T-helper 1 cell treated with Interleukin-12 subunit alpha and Interleukin-12 subunit beta and Interleukin-4 antibody, amounts not matched to agents 30 ng/mL and 1 ng/mL, for 36 hours (primary cell): ENCODE measurements around the gene PYM1. TPM values are rescaled to one million over a fixed set of nuclear protein-coding genes. Genes with fewer than 3 reads are reported as not detected.

Experiments used
- intact Hi-C: fragments of 100-400 bp; cut with micrococcal nuclease; formaldehyde crosslinking; loops from one replicate; pipeline ENCODE4 v1.15.1; 2024
- total RNA-seq: library from RNA; stranded (reverse); gene quantifications from 2 replicates; pipeline ENCODE4 v1.2.3, GENCODE V29; 2022

Gene PYM1
- total RNA-seq = 41.9 and 44.6 TPM in 2 replicates

- intact Hi-C loops = loop anchor here (1.0 to 5.0 kb wide), 15 partner anchors 99 to 1824 kb away; partner anchors contain the start of genes CDK4, DNAJC14, ESYT1 and MYL6
These were observed at the start of gene PYM1 for GRCh38 chr12:55927588-55928502. Gene PYM1 (minus strand): TSS chr12:55927894. CDS start chr12:55927761, 133 bp downstream.

DNA sequence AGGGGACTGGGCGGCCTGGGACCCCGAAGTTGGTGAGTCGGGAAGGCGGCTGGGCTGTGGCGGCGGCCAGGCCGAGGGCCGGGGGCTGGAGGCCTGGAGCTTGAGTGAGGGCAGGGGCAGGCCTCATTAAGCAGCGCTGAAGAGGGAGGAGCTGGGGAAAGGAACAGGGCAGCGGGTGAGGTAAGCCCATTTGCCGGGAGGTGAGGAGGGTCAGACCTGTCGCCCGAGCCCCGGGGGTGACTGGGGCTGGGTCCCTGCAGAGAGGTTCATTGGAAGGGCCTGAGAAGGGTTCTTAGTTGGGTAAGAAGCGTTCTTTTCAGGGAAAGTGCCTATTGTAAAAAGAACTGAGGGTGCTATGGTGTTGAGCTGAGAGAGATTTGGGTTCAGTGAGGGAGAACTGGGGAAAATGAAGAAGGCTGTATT lies 46.6 kb upstream of the PYM1 start:
- intact Hi-C loops = loop anchor here (1.0 to 5.0 kb wide), 4 partner anchors 8 to 1778 kb away; partner anchors contain the start of genes CDK2, CDK4, DDIT3 and MBD6

DNA sequence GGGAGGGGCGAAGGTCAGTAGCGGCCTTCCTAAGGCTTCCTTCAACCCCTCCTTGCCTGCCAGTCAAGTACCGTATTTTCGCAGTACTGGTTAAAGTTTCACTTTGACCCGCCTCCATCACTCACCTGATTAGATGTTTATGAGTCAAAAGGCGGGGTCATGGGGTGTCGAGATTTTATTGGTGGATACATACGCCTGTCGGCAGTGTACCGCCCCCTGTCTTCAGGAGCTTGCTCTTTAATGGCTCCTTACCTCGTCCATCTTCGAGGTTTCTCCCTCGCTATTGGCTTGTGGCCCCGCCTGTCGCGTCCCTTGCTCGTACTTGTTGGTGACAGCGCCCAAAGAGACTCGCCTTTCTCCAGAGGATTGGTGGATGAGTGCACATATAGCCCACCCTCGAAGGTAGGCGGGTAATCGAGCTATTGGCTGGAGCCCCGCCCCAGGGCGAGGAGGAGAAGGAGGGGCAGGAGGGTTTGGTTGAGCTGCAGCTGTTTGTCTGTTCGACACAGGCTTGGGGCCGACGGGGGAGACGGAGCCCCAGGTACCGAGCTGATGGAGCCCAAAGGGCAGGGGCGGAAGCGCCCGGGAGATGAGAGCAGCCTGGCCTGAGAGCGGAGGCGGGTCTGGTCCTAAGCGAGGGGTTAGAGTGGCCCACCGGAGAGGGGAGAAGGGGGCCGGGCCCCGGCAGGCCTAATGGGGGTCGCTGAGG lies 46.1 kb upstream of the PYM1 start, which contains the start of gene RAB5B:
RAB5B (plus strand) TSS at position 480 of the 709 bp plus-strand sequence. CDS start 12,883 bp downstream, outside the sequence.
- intact Hi-C loops = loop anchor here (1.0 to 5.0 kb wide), 26 partner anchors 7 to 1779 kb away; partner anchors contain the start of genes BLOC1S1, CDK2, CDK4 and COQ10A

DNA sequence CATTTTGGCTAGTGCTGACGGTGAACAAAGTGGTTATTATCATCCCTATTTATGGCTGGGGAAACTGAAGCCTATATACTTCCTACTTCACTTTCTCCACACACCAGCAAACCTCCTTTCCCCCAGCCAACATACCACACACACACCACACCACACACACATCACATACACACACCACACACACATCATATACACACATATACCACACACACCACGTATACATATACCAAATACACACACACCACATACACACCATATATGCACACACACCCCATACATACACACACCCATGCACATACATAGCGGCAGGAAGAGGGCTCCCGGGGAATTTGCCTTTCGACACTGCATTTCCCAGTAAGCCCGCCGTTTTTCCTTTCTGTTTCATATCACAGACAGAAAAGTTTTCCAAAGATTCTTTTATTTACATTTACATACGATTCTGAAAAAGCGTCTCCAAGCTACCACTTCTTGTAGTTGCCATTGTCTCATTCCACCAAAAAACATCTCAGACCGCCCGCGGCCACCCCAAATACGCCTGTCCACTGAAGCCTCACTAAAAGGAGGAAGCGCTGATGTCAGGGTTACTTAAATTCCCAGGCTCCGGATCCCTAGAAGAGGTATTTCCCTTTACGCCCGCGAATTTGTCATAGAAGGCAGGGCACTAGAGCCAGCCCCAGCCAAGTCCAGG lies 45.4 kb upstream of the PYM1 start:
- intact Hi-C loops = loop anchor here (1.0 to 5.0 kb wide), 25 partner anchors 23 to 1779 kb away; partner anchors contain the start of genes BLOC1S1, CDK4, COQ10A and CS

- intact Hi-C loops = loop anchor here (2.0 to 5.0 kb wide), 7 partner anchors 186 to 1780 kb away; partner anchors contain the start of genes CDK4, DDIT3, MBD6 and MYL6
These were observed 44.8 kb upstream of the PYM1 start for GRCh38 chr12:55972456-55972855.

DNA sequence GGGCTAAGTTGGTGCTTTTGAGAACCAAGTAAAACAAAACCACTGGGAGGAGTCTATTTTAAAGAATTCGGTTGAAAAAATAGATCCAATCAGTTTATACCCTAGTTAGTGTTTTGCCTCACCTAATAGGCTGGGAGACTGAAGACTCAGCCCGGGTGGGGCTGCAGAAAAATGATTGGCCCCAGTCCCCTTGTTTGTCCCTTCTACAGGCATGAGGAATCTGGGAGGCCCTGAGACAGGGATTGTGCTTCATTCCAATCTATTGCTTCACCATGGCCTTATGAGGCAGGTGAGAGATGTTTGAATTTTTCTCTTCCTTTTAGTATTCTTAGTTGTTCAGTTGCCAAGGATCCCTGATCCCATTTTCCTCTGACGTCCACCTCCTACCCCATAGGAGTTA lies 44.3 kb upstream of the PYM1 start:
- intact Hi-C loops = loop anchor here (2.0 to 5.0 kb wide), 7 partner anchors 187 to 1780 kb away; partner anchors contain the start of genes CDK4, DDIT3, MBD6 and MYL6

- intact Hi-C loops = loop anchor here (5.0 kb wide), 3 partner anchors 667 to 1782 kb away; partner anchors contain the start of genes CDK4, DDIT3 and MBD6
These were observed 43.1 kb upstream of the PYM1 start for GRCh38 chr12:55970775-55971174.

DNA sequence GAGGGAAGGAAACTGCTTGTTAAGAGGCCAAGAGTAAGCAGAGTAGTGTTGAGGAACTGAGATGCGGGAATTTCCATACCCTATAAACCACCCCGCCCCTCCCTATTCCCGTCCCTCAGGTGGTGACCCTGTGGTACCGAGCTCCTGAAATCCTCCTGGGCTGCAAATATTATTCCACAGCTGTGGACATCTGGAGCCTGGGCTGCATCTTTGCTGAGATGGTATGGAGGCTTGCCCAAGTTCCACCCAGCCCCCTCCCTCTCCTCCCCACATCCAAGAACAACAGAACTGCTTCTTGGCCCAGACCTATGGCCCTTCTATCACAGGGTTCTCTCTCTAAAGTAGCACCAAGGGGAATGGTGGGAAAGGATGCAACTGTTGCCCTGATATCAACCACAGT lies 41.7 kb upstream of the PYM1 start:
- intact Hi-C loops = no loop called here

GRCh38 chr12:55966408-55967281 lies 39.0 kb upstream of the PYM1 start, which contains the start of gene CDK2:
Gene CDK2 (plus strand): TSS chr12:55966830. CDS start chr12:55967009, 179 bp downstream.
- intact Hi-C loops = loop anchor here (1.0 to 2.0 kb wide), 3 partner anchors 8 to 40 kb away; partner anchors contain the start of genes DGKA and RAB5B

GRCh38 chr12:55965941-55966407 lies 38.3 kb upstream of the PYM1 start, which contains the start of gene PMEL:
Gene PMEL (minus strand): TSS chr12:55966042. CDS start chr12:55966011, 31 bp downstream.
- intact Hi-C loops = loop anchor here (1.0 to 2.0 kb wide), 3 partner anchors 8 to 41 kb away; partner anchors contain the start of genes DGKA and RAB5B

- intact Hi-C loops = no loop called here
These were observed 37.5 kb upstream of the PYM1 start for GRCh38 chr12:55965240-55965639.

DNA sequence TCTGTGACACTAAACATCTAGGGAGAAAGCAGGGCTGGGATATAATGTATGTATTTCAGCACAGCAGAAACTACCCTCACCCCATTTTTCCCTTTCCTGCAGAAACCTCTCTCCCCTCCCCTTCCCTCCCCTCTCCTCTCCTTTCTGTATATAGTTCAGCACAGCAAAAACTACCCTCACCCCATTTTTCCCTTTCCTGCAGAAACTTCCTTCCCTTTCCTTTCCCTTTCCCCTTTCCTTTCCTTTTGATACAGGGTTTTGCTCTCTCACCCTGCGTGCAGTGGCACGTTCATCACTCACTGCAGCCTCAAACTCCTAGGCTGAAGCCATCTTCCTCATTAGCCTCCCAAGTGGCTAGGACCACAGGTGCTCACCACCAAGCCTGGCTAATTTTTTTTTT lies 36.1 kb upstream of the PYM1 start:
- intact Hi-C loops = no loop called here

GRCh38 chr12:55957106-55957859 lies 29.6 kb upstream of the PYM1 start:
- intact Hi-C loops = no loop called here

GRCh38 chr12:55955800-55956508 lies 28.3 kb upstream of the PYM1 start:
- intact Hi-C loops = no loop called here

GRCh38 chr12:55955344-55955743 lies 27.6 kb upstream of the PYM1 start:
- intact Hi-C loops = no loop called here

- intact Hi-C loops = no loop called here
These were observed 18.9 kb upstream of the PYM1 start for GRCh38 chr12:55946553-55946952.

DNA sequence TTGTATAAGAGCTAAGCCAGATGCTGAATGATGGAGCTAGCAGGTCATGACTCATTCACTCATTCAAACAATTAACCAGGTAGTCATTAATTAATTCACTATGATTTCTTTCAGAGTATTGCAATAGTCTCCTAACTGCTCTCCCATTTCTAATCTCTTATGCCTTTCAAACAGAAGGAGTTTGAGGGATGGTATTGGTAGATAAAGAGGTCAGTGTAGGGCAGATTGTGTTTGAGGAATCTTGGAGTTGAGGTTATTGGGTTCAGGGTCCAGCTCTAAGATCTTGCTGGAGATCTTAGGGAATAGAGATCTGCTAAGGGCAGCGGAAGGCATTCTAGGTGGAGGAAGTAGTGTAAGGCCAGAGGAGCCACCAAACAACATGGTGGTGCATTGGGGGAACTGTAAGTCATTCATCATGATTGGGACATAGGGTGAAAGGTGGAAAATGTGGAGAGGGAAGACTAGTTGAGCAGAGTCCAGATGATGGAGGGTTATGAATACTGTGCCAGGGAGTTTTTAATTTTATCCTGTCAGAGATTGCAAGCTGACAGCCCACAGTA lies 15.0 kb upstream of the PYM1 start:
- intact Hi-C loops = no loop called here
